SK-N-SH treated with all-trans-retinoic acid at 6 μM for 48 hours (cell line): Measurements from ENCODE around the gene WNK3.

Experiments
- ARNTL ChIP-seq: fragments of 450-650 bp; formaldehyde crosslinking; IDR thresholded peaks from 2 replicates; pipeline ENCODE4 v1.5.0; 2020; ENCODE audit warnings: low read depth, mild to moderate bottlenecking, moderate library complexity, borderline replicate concordance
- ISL1 ChIP-seq: fragments of 250-450 bp; sonication (Bioruptor Pico); IDR thresholded peaks from 2 replicates; pipeline ENCODE4 v2.1.2; 2022; ENCODE audit warnings: mild to moderate bottlenecking, moderate library complexity
- PATZ1 ChIP-seq: fragments of 250-450 bp; sonication (Bioruptor Pico); IDR thresholded peaks from 2 replicates; pipeline ENCODE4 v1.8.0; 2020; ENCODE audit warnings: mild to moderate bottlenecking, moderate library complexity, borderline replicate concordance
- POU6F1 ChIP-seq: fragments of 250-450 bp; sonication (Bioruptor Pico); IDR thresholded peaks from 2 replicates; pipeline ENCODE4 v1.8.0; 2021; ENCODE audit warnings: low read depth, mild to moderate bottlenecking, moderate library complexity, borderline replicate concordance
- SNAI2 ChIP-seq: fragments of 250-450 bp; sonication (Bioruptor Pico); IDR thresholded peaks from 2 replicates; pipeline ENCODE4 v1.5.0; 2020; ENCODE audit warnings: mild to moderate bottlenecking, moderate library complexity
- TCF4 ChIP-seq: fragments of 250-450 bp; sonication (Bioruptor Pico); IDR thresholded peaks from 2 replicates; pipeline ENCODE4 v1.8.0; 2021; ENCODE audit warnings: mild to moderate bottlenecking, moderate library complexity, borderline replicate concordance

DNA sequence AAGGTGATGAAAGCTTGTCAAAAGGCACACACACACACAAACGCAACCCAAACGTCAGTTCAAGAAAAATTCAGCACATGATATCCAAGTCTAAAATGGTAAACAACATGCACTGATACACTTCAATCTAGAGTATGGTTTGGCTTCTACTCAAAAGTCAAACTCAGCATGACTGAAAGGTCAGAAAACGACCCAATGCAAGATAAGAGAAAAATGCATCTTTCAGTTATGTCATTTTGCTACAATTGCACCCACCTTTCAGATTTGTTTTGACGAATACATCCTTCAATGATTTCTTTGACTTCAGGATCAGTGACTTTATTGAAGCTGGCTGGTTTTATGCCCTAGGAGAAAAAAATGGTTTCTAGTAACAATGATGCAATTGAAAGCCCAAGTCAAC lies 56.3 kb downstream of the WNK3 start:
- TF ChIP-seq TCF4 (CRISPR knock-in tag) (no peak), SNAI2 (CRISPR knock-in tag) (no peak), ARNTL (no peak), ISL1 (CRISPR knock-in tag) (no peak), PATZ1 (no peak), POU6F1 (CRISPR knock-in tag) (no peak)
